Heart left ventricle (tissue), 13 donors: Measurements from ENCODE around the gene MYOF.

Experiments
- CTCF ChIP-seq, 12 donors: fragments of 200-600 bp; sonication (generic) in 4 of 12; IDR thresholded peaks; one replicate each; pipeline versions ENCODE4 v1.5.0 to v1.8.0; 2018 to 2022; ENCODE audit warnings: antibody characterized with exemption in 12 of 12, mild to moderate bottlenecking in 5 of 12
- POLR2A ChIP-seq, 2 donors: fragments of 450-650 bp; IDR thresholded peaks; one replicate each; pipeline ENCODE4 v1.6.1; 2017; ENCODE audit warnings: antibody characterized with exemption in 2 of 2, mild to moderate bottlenecking in 2 of 2, moderate library complexity in 2 of 2
- donor health status: ischemic (EF 13 %, LVEDD 7.1; RV severe dilation, severe dysfunction).
- donor health status: DM: no; HTN: yes; CAD: no.
- donor health status: DM: no; HTN: no; CAD: no.
- donor health status: ischemic (EF 25% LVEDD 6.9; RV normal size, moderate dysfunction).
- donor health status: ischemic (EF 25% LVEDD 5.7; RV mildly dilated, moderate dysfunction).
- donor health status: ischemic (EF 35%, LVEDD 5.7; RV mildly dilated, moderate dysfunction).
- donor health status: nonischemic (EF 11% LVEDD 7.7; RV severe dilation, severe dysfunction).
- donor health status: DM: yes; HTN: yes; CAD: no.
- donor health status: PGD.
- donor health status: ischemic (EF 29% LVEDD 5.4; RV normal size, mild dysfunction).
- donor health status: nonischemic (EF 23%, LVEDD 6.1; RV moderate dilation, normal function).

- TF ChIP-seq POLR2A (IDR thresholded peaks at IDR 0.05) (no peak), CTCF (IDR thresholded peaks at IDR 0.05) (no peak)
Observed at GRCh38 chr10:93342366-93342765, 139.8 kb downstream of the MYOF start.
